Psoas muscle (tissue), 8 donors: ENCODE measurements around the gene DPYSL5. TPM values are rescaled to one million over a fixed set of nuclear protein-coding genes. Genes with fewer than 3 reads are reported as not detected.

ENCODE experiments used
- ATAC-seq, 4 donors: fragments of 200-7000 bp; cut with Tn5 transposase; one replicate each; pipeline ENCODE4 v1.9.1; 2020; ENCODE audit warnings: moderate library complexity in 3 of 4, mild to moderate bottlenecking in 2 of 4
- DNase-seq, 2 donors: peaks; one replicate each; pipeline ENCODE4 v3.0.0-alpha.2; 2020
- H3K27ac ChIP-seq: fragments of 200-600 bp; one replicate; pipeline ENCODE4 v1.8.0; 2022
- H3K27me3 ChIP-seq, 3 donors: fragments of 200-600 bp in 1 of 3; one replicate each; pipeline versions ENCODE4 v1.6.1 to v1.8.0; 2013 to 2022; ENCODE audit warnings: low read length in 2 of 3, mild to moderate bottlenecking in 2 of 3, moderate library complexity in 1 of 3; ENCODE audit not compliant: insufficient read depth in 3 of 3
- H3K36me3 ChIP-seq, 2 donors: fragments of 200-600 bp in 1 of 2; one replicate each; pipeline versions ENCODE4 v1.6.1 to v1.8.0; 2013 to 2022; ENCODE audit warnings: low read depth in 1 of 2, mild to moderate bottlenecking in 1 of 2, moderate library complexity in 1 of 2; ENCODE audit not compliant: insufficient read depth in 1 of 2
- H3K4me1 ChIP-seq: fragments of 200-600 bp; one replicate; pipeline ENCODE4 v1.8.0; 2022
- H3K4me3 ChIP-seq: fragments of 200-600 bp; one replicate; pipeline ENCODE4 v1.8.0; 2022; ENCODE audit warnings: mild to moderate bottlenecking
- H3K9me3 ChIP-seq: fragments of 200-600 bp; one replicate; pipeline ENCODE4 v1.8.0; 2022
- CTCF ChIP-seq: fragments of 200-600 bp; IDR thresholded peaks from one replicate; pipeline ENCODE4 v1.8.0; 2022; ENCODE audit warnings: antibody characterized with exemption
- WGBS, 3 donors: extraction: QIAGEN DNeasy Blood & Tissue Kit; methylation state at CpG; one replicate each; pipeline versions ENCODE4 v1.1.6 to v1.1.7; 2013; 5-methylcytosine and 5-hydroxymethylcytosine counted together
- intact Hi-C, 2 donors: fragments of 100-400 bp; cut with DNase I; formaldehyde crosslinking; loops; one replicate each; pipeline versions ENCODE4 v1.11.0 to v1.14.2; 2022
- polyA plus RNA-seq, 3 donors: library from polyadenylated mRNA; stranded (reverse); fragments of 200-250 nt; gene quantifications; one replicate each; pipeline ENCODE4 v1.2.3, GENCODE V29; 2013
- total RNA-seq, 4 donors: library from RNA; stranded (reverse); fragmentation: NEBNext Ultra II Directional in 2 of 4; extraction: Animal tissue kit (Norgen Biotek cat#: 25700) in 2 of 4; gene quantifications; one replicate each; pipeline versions ENCODE4 v1.2.1 to v1.2.4, GENCODE V29; 2021 to 2023
- donor health status: healthy with polysubstance abuse.
- donor health status: DM: no; HTN: no; CAD: no; lungs with moderate emphysema.
- donor health status: Bipolar disorder and iron deficiency.
- donor health status: healthy.
- donor health status: DM: yes; HTN: yes; CAD: no.
- donor health status: DM: no; HTN: no; CAD: no.
- donor health status: DM: no; HTN: no; CAD: no.
- donor health status: DM: yes; HTN: yes; CAD: no.

DPYSL5 gene
- total and polyA plus RNA-seq, 7 donors: 0.03 to 0.39 (median 0.08) TPM; not detected in 3

DNA sequence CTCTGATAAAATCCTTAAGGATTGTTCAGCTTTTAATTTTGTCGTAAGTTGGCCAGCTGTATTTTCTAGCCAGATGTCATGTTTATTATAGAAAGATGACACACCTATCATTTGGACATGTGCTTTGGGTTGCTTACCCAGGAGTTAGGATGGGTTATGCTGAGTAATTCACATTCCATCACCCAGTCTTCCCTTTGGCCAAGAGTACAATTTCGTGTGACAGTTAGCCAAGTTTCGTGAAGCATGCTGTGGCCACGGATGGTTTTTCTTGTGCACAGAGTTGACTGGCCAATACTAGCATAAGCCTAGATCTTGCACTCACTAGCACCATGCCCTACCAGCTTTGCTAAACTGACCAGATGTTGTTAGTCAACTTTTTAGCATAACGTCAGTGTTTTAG is 128.3 kb downstream of the DPYSL5 start:
- peak overlapping the region; percentile 39 for H3K4me3 ChIP-seq
- TF ChIP-seq CTCF: no peak
- H3K27me3 ChIP-seq: no peaks in the 10 kb centered on the region
- ATAC-seq (peak; percentile 78 to 86 (median 85)), DNase-seq (no peak)
- 21 to 37% (median 23%) methylated on average over 5 of the region's 5 CpGs for WGBS, 3 donors
- H3K27ac ChIP-seq: peak overlapping the region; percentile 96
- peaks cover 85% of the 10 kb centered on the region for H3K4me1 ChIP-seq
- no peaks in the 10 kb centered on the region for H3K9me3 ChIP-seq
- intact Hi-C loops: loop anchor here (5.0 to 10.0 kb wide), 2 partner anchors 36 to 329 kb away; partner anchors contain the start of gene UCN (in 1 of the 2)
- H3K36me3 ChIP-seq: no peaks in the 10 kb centered on the region

GRCh38 chr2:26977012-26977411 is 129.1 kb downstream of the DPYSL5 start:
- no peaks in the 10 kb centered on the region for H3K36me3 ChIP-seq
- ATAC-seq: no peak
- H3K9me3 ChIP-seq: no peaks in the 10 kb centered on the region
- H3K27me3 ChIP-seq: no peaks in the 10 kb centered on the region
- H3K27ac ChIP-seq: peak overlapping the region; percentile 96
- WGBS, 3 donors: 61 to 84% (median 65%) methylated on average over 2 of the region's 2 CpGs
- H3K4me1 ChIP-seq: peaks cover 90% of the 10 kb centered on the region
- no peak overlapping the region for H3K4me3 ChIP-seq
- no peak for DNase-seq
- TF ChIP-seq CTCF: no peak
- intact Hi-C loops: loop anchor here (5.0 to 10.0 kb wide), 2 partner anchors 35 to 328 kb away; partner anchors contain the start of gene UCN (in 1 of the 2)

DNA sequence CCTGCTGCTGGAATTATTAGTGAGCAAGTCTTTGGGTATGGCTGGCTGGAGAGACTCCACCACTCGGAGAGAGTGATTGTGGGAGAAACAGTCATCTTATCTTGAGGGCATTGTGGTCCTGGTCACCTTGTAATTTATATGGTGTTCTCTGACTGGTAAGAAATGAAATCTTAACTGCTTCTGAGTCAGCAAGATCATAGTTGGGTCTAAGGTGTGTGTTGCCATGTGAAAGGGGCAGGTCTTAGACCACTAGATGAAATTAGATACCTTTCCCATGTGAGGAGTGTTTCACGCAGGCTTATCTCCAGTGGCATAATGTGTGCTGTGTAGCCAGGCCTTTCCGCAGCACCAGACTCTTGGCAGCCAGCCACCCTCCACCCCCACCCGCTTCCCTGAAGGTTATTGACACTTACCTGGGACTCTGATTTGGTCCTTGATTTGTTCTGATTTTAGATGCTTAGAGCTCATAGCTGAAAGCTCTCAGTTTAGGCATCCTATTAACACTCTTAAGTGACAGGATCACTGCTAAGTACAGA is 130.2 kb downstream of the DPYSL5 start:
- no peak overlapping the region for H3K4me3 ChIP-seq
- no peak for TF ChIP-seq CTCF
- intact Hi-C loops: loop anchor here (5.0 to 10.0 kb wide), 2 partner anchors 34 to 327 kb away; partner anchors contain the start of gene UCN (in 1 of the 2)
- no peaks in the 10 kb centered on the region for H3K27me3 ChIP-seq
- DNase-seq (peak in 1 of 2 donors; percentile 37), ATAC-seq (peak; percentile 52 to 59 (median 54))
- no peaks in the 10 kb centered on the region for H3K9me3 ChIP-seq
- H3K36me3 ChIP-seq: no peaks in the 10 kb centered on the region
- 26 to 52% (median 32%) methylated on average over 4 of the region's 4 CpGs for WGBS, 3 donors
- peak overlapping the region; percentile 96 for H3K27ac ChIP-seq
- peaks cover 92% of the 10 kb centered on the region for H3K4me1 ChIP-seq

DNA sequence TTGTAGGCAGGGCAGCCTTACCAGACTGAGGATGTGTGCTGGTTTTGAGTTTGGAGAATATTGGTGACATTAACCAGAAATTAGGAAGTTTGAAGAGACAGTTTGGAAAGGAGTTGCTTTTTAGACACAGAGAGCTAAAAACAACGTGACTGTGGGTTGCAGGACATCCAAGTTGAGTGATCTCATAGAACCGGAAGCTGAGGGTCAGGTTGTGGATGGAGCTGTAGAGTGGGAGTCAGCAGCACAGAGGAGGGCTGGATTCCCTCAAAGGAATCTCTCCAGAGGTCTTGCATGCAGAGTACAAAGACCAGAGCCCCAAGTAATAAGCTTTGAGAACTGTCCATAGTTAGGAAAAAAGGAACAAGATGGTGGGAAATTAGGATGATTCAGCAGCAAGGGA is 131.8 kb downstream of the DPYSL5 start:
- Histone ChIP-seq H3K4me1 (peaks cover 95% of the 10 kb centered on the region), H3K4me3 (no peak overlapping the region), H3K27me3 (no peaks in the 10 kb centered on the region), H3K36me3 (no peaks in the 10 kb centered on the region), H3K9me3 (no peaks in the 10 kb centered on the region), H3K27ac (peak overlapping the region; percentile 96)
- 37 to 71% (median 51%) methylated on average over 2 of the region's 2 CpGs for WGBS, 3 donors
- ATAC-seq (no peak), DNase-seq (no peak)
- TF ChIP-seq CTCF: no peak
- intact Hi-C loops: loop anchor here (5.0 to 10.0 kb wide), 2 partner anchors 33 to 325 kb away; partner anchors contain the start of gene UCN (in 1 of the 2)
